ENCODE measurements around the gene CNTFR.

The CNTFR gene

DNA sequence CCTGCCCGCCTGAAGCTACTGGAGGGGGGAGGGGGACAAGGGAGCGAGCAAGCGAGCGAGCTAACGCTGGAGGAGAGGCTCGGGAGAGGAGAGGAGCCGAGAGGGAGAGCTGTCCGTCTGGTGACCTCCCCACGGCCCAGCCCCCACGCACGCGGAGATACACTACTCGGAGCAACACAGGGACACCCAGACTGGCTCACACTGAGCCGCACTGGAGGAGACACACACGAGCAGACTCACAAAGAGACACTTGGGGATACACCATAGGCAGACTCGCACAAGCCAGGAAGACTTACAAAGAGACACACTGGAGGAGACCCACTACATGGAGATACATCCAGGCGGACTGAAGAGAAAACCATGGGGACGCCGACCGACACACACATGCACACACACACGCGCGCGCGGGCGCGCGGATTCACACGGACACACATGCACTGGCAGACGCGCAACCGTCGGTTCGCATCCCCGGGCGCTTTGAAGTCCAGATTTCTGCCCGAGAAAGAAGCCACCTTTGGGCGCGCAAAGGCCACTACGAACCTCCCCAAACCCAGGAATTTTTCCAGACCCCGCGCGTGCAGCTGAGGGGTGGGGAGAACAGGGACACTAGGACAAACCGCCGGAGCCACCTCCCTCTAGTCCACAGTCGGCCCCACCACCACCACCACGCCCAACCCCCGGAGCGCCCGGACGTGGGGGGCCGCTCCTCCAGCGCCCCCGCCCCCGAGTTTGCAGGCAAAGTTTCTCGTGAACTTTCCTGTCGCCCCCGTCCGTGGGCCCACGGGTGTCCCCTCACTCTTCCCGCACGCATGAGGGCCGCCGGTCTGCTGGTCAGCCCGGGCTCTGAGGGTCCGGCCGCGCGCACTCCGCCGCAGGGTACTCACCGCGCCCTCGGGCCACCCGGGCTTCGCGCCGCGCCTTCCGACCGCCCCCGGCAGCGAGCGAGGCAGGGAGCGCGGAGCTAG, 571 bp downstream of the CNTFR start:
- Histone ChIP-seq H3K4me1 (ENCODE audit: control insufficient read depth, low read length) (peaks cover 8% of the 10 kb centered on the region), H3K27me3 (ENCODE audit: control insufficient read depth, low read length) (peaks cover 67% of the 10 kb centered on the region)

GRCh38 chr9:34587271-34587670, 2.3 kb downstream of the CNTFR start:
- no peak overlapping the region for H3K4me2 ChIP-seq (ENCODE audit: low read length)
- no peaks in the 10 kb centered on the region for H3K79me2 ChIP-seq (ENCODE audit: control insufficient read depth, low read length)
- H3K36me3 ChIP-seq (ENCODE audit: control insufficient read depth, low read length), result no peaks in the 10 kb centered on the region
- H3K9me3 ChIP-seq (ENCODE audit: control insufficient read depth, insufficient read depth, low read length), result no peaks in the 10 kb centered on the region
- H3K4me3 ChIP-seq (ENCODE audit: low read length), result no peak overlapping the region
- H3K27ac ChIP-seq (ENCODE audit: low read depth, low read length), result no peak overlapping the region
- no peak for TF ChIP-seq EZH2phosphoT487 (IDR thresholded peaks at IDR 0.05; ENCODE audit: borderline replicate concordance, low read length)
- TF ChIP-seq, protein P1, sequence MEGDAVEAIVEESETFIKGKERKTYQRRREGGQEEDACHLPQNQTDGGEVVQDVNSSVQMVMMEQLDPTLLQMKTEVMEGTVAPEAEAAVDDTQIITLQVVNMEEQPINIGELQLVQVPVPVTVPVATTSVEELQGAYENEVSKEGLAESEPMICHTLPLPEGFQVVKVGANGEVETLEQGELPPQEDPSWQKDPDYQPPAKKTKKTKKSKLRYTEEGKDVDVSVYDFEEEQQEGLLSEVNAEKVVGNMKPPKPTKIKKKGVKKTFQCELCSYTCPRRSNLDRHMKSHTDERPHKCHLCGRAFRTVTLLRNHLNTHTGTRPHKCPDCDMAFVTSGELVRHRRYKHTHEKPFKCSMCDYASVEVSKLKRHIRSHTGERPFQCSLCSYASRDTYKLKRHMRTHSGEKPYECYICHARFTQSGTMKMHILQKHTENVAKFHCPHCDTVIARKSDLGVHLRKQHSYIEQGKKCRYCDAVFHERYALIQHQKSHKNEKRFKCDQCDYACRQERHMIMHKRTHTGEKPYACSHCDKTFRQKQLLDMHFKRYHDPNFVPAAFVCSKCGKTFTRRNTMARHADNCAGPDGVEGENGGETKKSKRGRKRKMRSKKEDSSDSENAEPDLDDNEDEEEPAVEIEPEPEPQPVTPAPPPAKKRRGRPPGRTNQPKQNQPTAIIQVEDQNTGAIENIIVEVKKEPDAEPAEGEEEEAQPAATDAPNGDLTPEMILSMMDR (IDR thresholded peaks at IDR 0.05; ENCODE audit: low read depth, low read length, poor library complexity, severe bottlenecking), result no peak
- H4K20me1 ChIP-seq (ENCODE audit: control insufficient read depth, insufficient read depth, low read depth, low read length), result no peaks in the 10 kb centered on the region
- H3K9me2 ChIP-seq (replicated peaks; ENCODE audit: control insufficient read depth, low read length), result no peaks in the 10 kb centered on the region
- peaks cover 64% of the 10 kb centered on the region for H3K27me3 ChIP-seq (ENCODE audit: control insufficient read depth, low read length)
- H3F3A ChIP-seq (ENCODE audit: control insufficient read depth, insufficient read depth), result no peaks in the 10 kb centered on the region
- H3K4me1 ChIP-seq (ENCODE audit: control insufficient read depth, low read length), result peaks cover 8% of the 10 kb centered on the region

More for the DNA sequence above, 571 bp downstream of the CNTFR start:
- no peak overlapping the region for H3K4me2 ChIP-seq (ENCODE audit: low read length)
- no peaks in the 10 kb centered on the region for H3K9me2 ChIP-seq (replicated peaks; ENCODE audit: control insufficient read depth, low read length)
- no peaks in the 10 kb centered on the region for H3K36me3 ChIP-seq (ENCODE audit: control insufficient read depth, low read length)
- no peaks in the 10 kb centered on the region for H3K79me2 ChIP-seq (ENCODE audit: control insufficient read depth, low read length)
- no peaks in the 10 kb centered on the region for H4K20me1 ChIP-seq (ENCODE audit: control insufficient read depth, insufficient read depth, low read depth, low read length)
- no peak overlapping the region for H3K4me3 ChIP-seq (ENCODE audit: low read length)
- H3K27ac ChIP-seq (ENCODE audit: low read depth, low read length), result no peak overlapping the region
- H3K9me3 ChIP-seq (ENCODE audit: control insufficient read depth, insufficient read depth, low read length), result no peaks in the 10 kb centered on the region
- H3F3A ChIP-seq (ENCODE audit: control insufficient read depth, insufficient read depth), result no peaks in the 10 kb centered on the region
- TF ChIP-seq EZH2phosphoT487 (IDR thresholded peaks at IDR 0.05; ENCODE audit: borderline replicate concordance, low read length), result no peak
- TF ChIP-seq, protein P1 (IDR thresholded peaks at IDR 0.05; ENCODE audit: low read depth, low read length, poor library complexity, severe bottlenecking), result no peak

DNA sequence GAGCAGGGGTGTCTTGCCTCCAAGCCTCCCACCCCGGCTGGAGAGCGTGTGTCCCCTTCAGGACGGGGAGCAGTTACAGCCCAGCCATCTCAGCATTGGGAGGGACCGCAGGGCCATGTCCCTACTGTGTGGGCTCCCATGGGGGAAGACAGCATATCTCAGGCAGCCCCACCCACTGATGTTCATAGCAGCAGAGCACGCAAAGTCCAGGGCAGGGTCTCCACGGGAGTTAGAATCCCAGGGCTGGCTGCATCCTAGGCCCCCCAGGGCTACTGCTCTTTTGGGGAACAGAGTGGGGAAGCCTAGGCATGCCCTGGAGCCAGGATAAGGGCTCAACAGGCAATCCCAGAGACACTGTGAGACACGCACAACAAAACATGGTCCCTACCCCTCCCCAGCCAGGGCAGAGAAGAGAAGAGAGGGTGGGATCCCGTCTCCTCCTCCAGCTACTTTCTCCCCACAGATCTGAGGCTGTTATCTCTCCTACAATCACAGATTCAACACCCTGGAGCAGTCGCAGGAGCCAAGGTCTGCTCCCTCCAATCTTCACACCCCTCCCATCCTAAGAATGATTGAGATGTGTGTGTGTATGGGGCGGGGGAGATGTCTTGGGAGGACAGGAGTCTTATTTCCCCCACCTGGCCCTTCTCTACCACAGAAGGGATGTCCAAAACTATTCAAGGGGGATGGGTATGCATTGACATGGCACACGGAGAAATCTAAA, 3.4 kb downstream of the CNTFR start:
- H3K4me1 ChIP-seq (ENCODE audit: control insufficient read depth, low read length), result peaks cover 3% of the 10 kb centered on the region; the same call in 1 of the 2 replicates
- no peak overlapping the region for H3K4me2 ChIP-seq (ENCODE audit: low read length)
- no peaks in the 10 kb centered on the region for H3K79me2 ChIP-seq (ENCODE audit: control insufficient read depth, low read length)
- no peaks in the 10 kb centered on the region for H3F3A ChIP-seq (ENCODE audit: control insufficient read depth, insufficient read depth)
- no peak overlapping the region for H3K27ac ChIP-seq (ENCODE audit: low read depth, low read length)
- no peaks in the 10 kb centered on the region for H3K9me3 ChIP-seq (ENCODE audit: control insufficient read depth, insufficient read depth, low read length)
- H3K4me3 ChIP-seq (ENCODE audit: low read length), result no peak overlapping the region
- no peaks in the 10 kb centered on the region for H3K9me2 ChIP-seq (replicated peaks; ENCODE audit: control insufficient read depth, low read length)
- H4K20me1 ChIP-seq (ENCODE audit: control insufficient read depth, insufficient read depth, low read depth, low read length), result no peaks in the 10 kb centered on the region
- no peak for TF ChIP-seq EZH2phosphoT487 (IDR thresholded peaks at IDR 0.05; ENCODE audit: borderline replicate concordance, low read length)
- TF ChIP-seq, protein P1 (IDR thresholded peaks at IDR 0.05; ENCODE audit: low read depth, low read length, poor library complexity, severe bottlenecking), result no peak
- H3K27me3 ChIP-seq (ENCODE audit: control insufficient read depth, low read length), result peaks cover 57% of the 10 kb centered on the region
- no peaks in the 10 kb centered on the region for H3K36me3 ChIP-seq (ENCODE audit: control insufficient read depth, low read length)
